Activated naive CD8-positive, alpha-beta T cell (primary cell): Measurements from ENCODE around the gene EHMT1.
A peak's percentile ranks its signal among the peaks of the same experiment; 100 is the strongest.
"Not testable (repeated sequence)": the region's sequence is repeated elsewhere in the genome, so short reads cannot be mapped to it uniquely, and the experiment has no call there.

Source experiments
- H3K27ac Mint-ChIP-seq: one replicate; pipeline ENCODE4 v1.8.0; 2021; ENCODE audit warnings: mixed read lengths
- H3K27me3 Mint-ChIP-seq: one replicate; pipeline ENCODE4 v1.8.0; 2021; ENCODE audit warnings: mixed read lengths
- H3K36me3 Mint-ChIP-seq: one replicate; pipeline ENCODE4 v1.8.0; 2021; ENCODE audit warnings: mixed read lengths
- H3K4me1 Mint-ChIP-seq: one replicate; pipeline ENCODE4 v1.8.0; 2021; ENCODE audit warnings: low read depth, mixed read lengths
- H3K4me3 Mint-ChIP-seq: one replicate; pipeline ENCODE4 v1.8.0; 2021; ENCODE audit warnings: mild to moderate bottlenecking, mixed read lengths
- H3K9me3 Mint-ChIP-seq: one replicate; pipeline ENCODE4 v1.8.0; 2021; ENCODE audit warnings: low read depth, mixed read lengths

EHMT1 gene

DNA sequence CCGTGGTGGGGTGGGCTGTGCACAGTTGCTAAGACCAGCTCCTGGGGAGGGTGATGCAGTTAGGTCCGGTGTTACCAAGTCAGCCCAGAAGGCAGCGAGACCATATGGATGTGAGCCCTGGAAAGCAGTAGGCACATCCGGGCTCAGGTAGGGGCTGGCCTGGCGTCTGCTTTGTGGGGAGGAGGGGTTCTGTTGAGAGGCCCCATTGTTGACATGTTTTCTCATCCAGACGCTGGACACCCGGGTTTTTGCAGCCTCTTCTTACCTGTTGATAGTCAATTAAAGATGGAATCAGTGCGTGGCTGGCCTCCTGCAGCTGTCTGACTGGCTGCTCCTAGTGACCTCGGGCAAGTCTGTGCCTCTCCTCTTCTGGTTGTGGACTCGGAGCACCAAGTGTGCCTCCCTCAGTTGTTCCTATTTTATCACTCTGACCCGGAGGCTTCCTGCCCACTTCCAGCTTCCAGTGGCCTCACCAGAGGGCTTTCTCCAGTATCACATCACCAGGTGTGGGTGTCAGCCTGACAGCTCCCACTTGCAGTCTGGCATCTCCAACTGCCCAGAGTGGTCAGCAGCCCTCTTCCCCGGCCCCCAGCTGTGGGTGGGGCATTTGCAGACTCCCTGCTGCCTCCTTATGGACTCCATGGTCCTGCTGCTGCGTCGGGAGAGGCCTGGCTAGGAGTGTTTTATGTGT, 90.8 kb downstream of the EHMT1 start:
- H3K4me1 Mint-ChIP-seq = peaks cover 55% of the 10 kb centered on the region
- H3K36me3 Mint-ChIP-seq = peaks cover 24% of the 10 kb centered on the region
- no peak overlapping the region for H3K4me3 Mint-ChIP-seq
- H3K9me3 Mint-ChIP-seq = no peaks in the 10 kb centered on the region
- no peak overlapping the region for H3K27ac Mint-ChIP-seq
- no peaks in the 10 kb centered on the region for H3K27me3 Mint-ChIP-seq

DNA sequence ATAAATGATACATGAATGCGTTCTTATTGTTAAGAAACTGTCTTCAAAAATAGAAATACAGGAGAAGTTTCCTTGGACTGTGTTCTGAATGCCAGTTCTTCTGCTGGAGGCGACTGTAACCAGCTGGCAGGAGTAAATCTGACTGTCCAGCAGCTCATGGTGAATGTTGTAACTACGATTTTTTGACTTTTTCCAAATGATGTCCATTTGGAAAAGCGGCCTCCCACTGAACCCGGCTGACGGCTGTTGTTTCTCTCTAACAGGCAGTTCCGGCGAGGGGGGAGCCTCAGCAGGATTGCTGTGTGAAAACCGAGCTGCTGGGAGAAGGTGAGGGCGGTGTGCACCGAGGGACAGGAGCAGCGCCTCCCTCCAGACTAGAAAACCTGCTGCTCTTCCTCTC, 91.9 kb downstream of the EHMT1 start:
- Mint-ChIP-seq H3K4me1 (peaks cover 55% of the 10 kb centered on the region), H3K4me3 (no peak overlapping the region), H3K9me3 (no peaks in the 10 kb centered on the region), H3K36me3 (peaks cover 28% of the 10 kb centered on the region), H3K27ac (no peak overlapping the region), H3K27me3 (no peaks in the 10 kb centered on the region)

DNA sequence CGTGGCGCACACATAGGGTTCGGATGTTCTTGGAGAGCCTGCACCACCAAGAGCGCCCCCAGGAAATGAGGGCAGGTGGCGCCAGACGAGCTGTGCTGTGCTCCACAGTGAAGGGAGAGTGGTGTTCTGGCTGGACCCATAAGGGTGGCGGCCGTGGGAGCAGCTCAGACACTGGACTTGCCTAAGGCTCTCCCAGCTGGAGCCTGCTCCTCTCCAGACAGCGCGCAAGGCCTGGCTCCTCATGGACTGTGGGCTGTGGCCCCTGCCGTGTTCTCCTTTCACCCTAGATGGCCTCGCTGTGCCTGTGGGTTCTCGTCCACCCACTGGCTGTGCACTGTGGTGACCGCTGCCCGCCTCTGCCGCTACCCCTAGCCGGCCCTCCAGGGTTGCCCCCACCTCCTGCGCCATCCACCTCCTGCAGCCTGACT, 92.9 kb downstream of the EHMT1 start:
- Mint-ChIP-seq H3K36me3 (peaks cover 32% of the 10 kb centered on the region), H3K4me3 (no peak overlapping the region), H3K4me1 (peaks cover 55% of the 10 kb centered on the region), H3K27ac (no peak overlapping the region), H3K9me3 (no peaks in the 10 kb centered on the region), H3K27me3 (no peaks in the 10 kb centered on the region)

DNA sequence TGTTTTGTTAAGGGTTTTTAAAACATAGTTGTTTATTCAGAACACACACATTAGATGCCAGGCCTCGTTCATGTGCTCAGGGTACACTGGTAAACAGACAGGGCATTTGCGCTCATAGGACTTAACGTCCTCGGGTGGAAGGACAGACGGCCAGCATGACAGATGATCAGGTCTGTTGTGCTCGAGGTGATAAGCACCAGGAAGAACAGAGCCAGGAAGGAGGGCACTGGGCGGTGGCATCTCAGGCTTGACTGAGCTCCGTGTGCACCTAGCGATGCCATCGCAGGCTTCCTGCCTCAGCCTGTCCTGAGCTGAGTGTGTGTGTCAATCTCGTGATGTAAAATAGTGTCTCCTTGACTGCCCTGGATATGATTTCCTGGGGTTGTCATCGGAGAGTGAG, 96.5 kb downstream of the EHMT1 start:
- peaks cover 4% of the 10 kb centered on the region for H3K9me3 Mint-ChIP-seq
- H3K27me3 Mint-ChIP-seq = no peaks in the 10 kb centered on the region
- H3K4me1 Mint-ChIP-seq = peaks cover 37% of the 10 kb centered on the region
- peak overlapping the region; percentile 40 for H3K4me3 Mint-ChIP-seq
- H3K36me3 Mint-ChIP-seq = peaks cover 44% of the 10 kb centered on the region
- no peak overlapping the region for H3K27ac Mint-ChIP-seq

DNA sequence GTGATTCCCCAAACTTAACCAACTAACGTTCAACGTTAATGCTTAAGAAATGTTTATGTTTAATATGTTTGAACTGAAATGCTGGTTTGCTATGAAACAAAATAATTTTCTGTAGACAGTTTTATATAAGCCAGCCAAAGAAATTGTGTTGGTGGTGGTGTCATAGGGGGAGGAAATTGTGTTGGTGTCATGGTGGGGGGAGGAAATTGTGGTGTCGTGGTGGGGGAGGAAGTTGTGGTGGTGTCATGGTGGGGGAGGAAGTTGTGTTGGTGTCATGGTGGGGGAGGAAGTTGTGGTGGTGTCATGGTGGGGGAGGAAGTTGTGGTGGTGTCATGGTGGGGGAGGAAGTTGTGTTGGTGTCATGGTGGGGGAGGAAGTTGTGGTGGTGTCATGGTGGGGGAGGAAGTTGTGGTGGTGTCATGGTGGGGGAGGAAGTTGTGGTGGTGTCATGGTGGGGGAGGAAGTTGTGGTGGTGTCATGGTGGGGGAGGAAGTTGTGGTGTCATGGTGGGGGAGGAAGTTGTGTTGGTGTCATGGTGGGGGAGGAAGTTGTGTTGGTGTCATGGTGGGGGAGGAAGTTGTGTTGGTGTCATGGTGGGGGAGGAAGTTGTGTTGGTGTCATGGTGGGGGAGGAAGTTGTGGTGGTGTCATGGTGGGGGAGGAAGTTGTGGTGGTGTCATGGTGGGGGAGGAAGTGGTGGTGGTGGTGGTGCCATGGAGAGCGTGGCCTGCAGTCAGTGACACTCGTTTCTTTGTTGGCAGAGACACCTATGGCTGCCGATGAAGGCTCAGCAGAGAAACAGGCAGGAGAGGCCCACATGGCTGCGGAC, 97.3 kb downstream of the EHMT1 start:
- Mint-ChIP-seq H3K4me1 (peaks cover 34% of the 10 kb centered on the region), H3K27ac (peak overlapping the region; percentile 46), H3K36me3 (peaks cover 42% of the 10 kb centered on the region)
- not testable (repeated sequence) for H3K4me3 Mint-ChIP-seq, H3K27me3 Mint-ChIP-seq, H3K9me3 Mint-ChIP-seq

DNA sequence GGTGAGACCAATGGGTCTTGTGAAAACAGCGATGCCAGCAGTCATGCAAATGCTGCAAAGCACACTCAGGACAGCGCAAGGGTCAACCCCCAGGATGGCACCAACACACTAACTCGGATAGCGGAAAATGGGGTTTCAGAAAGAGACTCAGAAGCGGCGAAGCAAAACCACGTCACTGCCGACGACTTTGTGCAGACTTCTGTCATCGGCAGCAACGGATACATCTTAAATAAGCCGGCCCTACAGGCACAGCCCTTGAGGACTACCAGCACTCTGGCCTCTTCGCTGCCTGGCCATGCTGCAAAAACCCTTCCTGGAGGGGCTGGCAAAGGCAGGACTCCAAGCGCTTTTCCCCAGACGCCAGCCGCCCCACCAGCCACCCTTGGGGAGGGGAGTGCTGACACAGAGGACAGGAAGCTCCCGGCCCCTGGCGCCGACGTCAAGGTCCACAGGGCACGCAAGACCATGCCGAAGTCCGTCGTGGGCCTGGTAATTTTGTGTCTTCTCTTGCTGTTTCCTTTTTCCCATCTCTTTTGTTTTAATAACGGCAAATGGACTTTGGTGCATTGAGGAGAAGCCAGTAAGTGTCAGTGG, 98.0 kb downstream of the EHMT1 start:
- Mint-ChIP-seq H3K4me1 (peaks cover 36% of the 10 kb centered on the region), H3K9me3 (peaks cover 4% of the 10 kb centered on the region), H3K36me3 (peaks cover 43% of the 10 kb centered on the region), H3K4me3 (no peak overlapping the region), H3K27ac (no peak overlapping the region), H3K27me3 (no peaks in the 10 kb centered on the region)

DNA sequence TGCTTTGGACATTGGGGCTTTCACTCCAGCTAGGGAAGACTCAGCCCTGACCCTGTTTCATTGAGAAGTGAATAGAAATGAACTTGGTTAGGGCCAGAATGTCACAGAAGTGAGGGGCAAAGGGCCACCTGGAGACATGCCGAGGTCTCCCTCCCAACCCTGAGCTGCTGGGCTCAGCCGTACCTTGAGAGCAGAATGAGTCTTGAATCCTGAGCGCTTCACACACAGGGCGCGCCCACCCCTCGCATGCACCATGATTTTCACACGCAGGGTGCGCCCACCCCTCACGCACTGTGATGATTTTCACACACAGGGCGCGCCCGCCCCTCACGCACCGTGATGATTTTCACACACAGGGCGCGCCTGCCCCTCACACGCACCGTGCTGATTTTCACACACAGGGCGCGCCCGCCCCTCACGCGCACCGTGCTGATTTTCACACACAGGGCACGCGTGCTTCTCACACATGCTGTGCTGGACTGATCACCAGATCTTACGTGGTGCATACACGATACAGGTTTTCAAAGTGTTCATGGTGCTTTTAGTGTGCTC, 99.0 kb downstream of the EHMT1 start:
- Mint-ChIP-seq H3K4me3 (no peak overlapping the region), H3K9me3 (peaks cover 4% of the 10 kb centered on the region), H3K27me3 (no peaks in the 10 kb centered on the region), H3K36me3 (peaks cover 34% of the 10 kb centered on the region), H3K4me1 (peaks cover 36% of the 10 kb centered on the region), H3K27ac (no peak overlapping the region)

DNA sequence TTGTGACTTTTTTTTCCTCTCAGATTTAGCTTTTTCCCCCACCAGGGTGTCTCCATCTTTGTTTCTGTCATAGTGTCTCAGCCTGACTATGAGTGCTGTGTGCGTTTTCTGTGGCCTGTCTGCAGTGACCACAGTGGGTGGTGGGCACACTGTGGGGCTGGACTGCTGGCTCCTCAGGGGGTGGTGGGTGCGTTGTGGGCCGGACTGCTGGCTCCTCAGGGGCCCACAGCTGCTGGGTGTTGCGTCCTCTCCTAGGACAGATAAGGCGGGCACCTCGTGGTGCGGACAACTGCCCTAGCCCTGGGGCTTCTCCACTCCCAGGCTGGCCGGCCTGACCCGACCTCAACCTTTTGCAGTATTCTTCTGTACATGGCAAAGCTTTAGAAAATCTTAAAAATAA, 100.4 kb downstream of the EHMT1 start:
- Mint-ChIP-seq H3K4me1 (peaks cover 41% of the 10 kb centered on the region), H3K36me3 (peaks cover 29% of the 10 kb centered on the region), H3K9me3 (peaks cover 4% of the 10 kb centered on the region), H3K27ac (no peak overlapping the region), H3K4me3 (no peak overlapping the region), H3K27me3 (no peaks in the 10 kb centered on the region)

DNA sequence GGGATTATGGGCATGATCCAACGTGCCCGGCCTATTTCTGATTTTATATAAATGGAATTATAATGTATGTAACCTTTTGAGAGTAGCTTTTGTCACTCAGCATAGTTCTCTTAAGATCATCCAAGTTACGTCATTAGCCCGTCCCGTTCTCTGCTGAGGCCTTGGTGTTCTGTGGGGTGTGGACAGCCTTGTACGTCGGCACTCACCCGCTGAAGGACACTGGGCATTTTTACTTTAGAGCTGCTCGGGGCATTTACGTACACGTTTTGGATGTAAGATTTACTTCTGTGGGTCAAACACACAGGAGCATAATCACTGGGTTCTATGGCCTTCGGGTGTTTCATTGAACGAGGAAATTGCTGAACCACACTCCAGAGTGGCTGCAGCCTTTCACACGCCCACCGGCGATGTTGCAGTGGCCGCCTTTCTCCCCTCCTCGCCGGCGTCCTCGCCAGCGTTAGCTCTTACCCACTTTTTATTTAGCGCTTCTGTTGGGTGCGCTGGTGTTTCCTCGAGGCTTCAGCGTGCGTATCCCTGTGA, 101.8 kb downstream of the EHMT1 start:
- peaks cover 8% of the 10 kb centered on the region for H3K9me3 Mint-ChIP-seq
- peaks cover 38% of the 10 kb centered on the region for H3K4me1 Mint-ChIP-seq
- no peak overlapping the region for H3K4me3 Mint-ChIP-seq
- H3K27ac Mint-ChIP-seq = no peak overlapping the region
- peaks cover 24% of the 10 kb centered on the region for H3K36me3 Mint-ChIP-seq
- no peaks in the 10 kb centered on the region for H3K27me3 Mint-ChIP-seq

DNA sequence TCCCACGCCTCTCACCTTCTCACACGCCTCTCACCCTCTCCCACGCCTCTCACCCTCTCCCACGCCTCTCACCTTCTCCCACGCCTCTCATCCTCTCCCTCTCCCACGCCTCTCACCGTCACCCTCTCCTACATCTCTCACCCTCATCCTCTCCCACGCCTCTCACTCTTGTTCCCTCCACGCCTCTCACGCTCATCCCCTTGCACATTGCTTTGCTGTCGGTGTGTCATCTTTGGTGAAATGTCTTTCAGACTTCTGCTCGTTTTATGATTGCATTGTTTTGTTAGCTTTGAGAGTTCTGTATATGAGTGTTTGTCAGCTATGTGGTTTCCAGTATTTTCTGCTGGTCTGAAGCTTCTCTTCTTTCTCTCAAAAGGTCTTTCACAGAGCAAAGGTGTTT, 102.7 kb downstream of the EHMT1 start:
- Mint-ChIP-seq H3K9me3 (peaks cover 9% of the 10 kb centered on the region), H3K4me1 (peaks cover 39% of the 10 kb centered on the region), H3K27me3 (no peaks in the 10 kb centered on the region), H3K4me3 (peak overlapping the region; percentile 69), H3K36me3 (peaks cover 30% of the 10 kb centered on the region), H3K27ac (peak overlapping the region; percentile 64)

DNA sequence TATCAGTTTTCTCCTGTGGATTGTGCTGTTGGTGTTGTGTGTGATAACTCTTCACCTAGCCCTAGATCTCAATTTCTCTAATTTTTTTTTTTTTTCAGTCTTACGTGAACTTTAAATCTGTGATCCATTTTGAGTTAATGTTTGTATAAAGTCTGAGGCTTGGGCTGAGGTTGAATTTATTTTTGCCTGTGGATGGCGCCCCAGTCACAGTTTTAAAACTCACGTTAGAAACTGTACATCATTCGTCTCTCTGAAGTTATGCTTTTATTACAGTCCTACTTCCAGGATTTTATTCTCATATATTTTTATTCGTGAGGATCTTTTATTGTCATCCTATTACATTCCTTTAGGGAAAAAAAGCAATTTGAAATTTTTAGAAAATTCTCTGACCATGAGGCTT, 103.1 kb downstream of the EHMT1 start:
- Mint-ChIP-seq H3K9me3 (peaks cover 12% of the 10 kb centered on the region), H3K4me3 (peak overlapping the region; percentile 69), H3K36me3 (peaks cover 31% of the 10 kb centered on the region), H3K27ac (peak overlapping the region; percentile 64), H3K4me1 (peaks cover 41% of the 10 kb centered on the region), H3K27me3 (no peaks in the 10 kb centered on the region)

DNA sequence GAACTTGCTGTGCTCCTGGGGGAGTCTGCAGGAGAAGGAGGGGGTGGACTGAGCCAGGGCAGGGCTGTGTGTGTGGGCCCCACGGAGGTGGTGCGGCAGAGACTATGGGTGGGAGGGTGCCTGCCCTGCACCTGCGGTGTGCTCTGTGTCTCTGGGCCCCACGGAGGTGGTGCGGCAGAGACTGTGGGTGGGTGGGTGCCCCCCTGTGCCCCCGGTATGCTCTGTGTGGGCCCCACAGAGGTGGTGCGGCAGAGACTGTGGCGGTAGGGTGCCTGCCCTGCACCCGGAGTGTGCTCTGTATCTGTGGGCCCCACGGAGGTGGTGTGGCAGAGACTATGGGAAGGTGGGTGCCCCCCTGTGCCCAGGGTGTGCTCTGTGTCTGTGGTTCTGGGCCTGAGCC, 103.7 kb downstream of the EHMT1 start:
- peak overlapping the region; percentile 69 for H3K4me3 Mint-ChIP-seq
- H3K9me3 Mint-ChIP-seq = peaks cover 12% of the 10 kb centered on the region
- H3K36me3 Mint-ChIP-seq = peaks cover 34% of the 10 kb centered on the region
- H3K27ac Mint-ChIP-seq = peak overlapping the region; percentile 64
- no peaks in the 10 kb centered on the region for H3K27me3 Mint-ChIP-seq
- peaks cover 46% of the 10 kb centered on the region for H3K4me1 Mint-ChIP-seq

DNA sequence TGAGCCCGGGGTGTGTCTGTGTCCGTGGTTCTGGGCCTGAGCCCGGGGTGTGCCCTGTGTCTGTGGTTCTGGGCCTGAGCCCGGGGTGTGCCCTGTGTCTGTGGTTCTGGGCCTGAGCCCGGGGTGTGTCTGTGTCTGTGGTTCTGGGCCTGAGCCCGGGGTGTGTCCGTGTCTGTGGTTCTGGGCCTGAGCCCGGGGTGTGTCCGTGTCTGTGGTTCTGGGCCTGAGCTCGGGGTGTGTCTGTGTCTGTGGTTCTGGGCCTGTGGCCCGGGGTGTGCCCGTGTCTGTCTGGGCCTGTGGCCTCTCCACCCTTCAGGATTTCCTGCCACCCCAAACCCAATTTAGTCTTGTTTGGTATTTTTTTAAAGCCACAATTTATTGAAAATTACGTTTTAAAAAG, 104.6 kb downstream of the EHMT1 start:
- Mint-ChIP-seq H3K4me1 (peaks cover 44% of the 10 kb centered on the region), H3K27ac (peak overlapping the region; percentile 84), H3K36me3 (peaks cover 28% of the 10 kb centered on the region), H3K4me3 (peak overlapping the region; percentile 51)
- not testable (repeated sequence) for H3K27me3 Mint-ChIP-seq, H3K9me3 Mint-ChIP-seq

DNA sequence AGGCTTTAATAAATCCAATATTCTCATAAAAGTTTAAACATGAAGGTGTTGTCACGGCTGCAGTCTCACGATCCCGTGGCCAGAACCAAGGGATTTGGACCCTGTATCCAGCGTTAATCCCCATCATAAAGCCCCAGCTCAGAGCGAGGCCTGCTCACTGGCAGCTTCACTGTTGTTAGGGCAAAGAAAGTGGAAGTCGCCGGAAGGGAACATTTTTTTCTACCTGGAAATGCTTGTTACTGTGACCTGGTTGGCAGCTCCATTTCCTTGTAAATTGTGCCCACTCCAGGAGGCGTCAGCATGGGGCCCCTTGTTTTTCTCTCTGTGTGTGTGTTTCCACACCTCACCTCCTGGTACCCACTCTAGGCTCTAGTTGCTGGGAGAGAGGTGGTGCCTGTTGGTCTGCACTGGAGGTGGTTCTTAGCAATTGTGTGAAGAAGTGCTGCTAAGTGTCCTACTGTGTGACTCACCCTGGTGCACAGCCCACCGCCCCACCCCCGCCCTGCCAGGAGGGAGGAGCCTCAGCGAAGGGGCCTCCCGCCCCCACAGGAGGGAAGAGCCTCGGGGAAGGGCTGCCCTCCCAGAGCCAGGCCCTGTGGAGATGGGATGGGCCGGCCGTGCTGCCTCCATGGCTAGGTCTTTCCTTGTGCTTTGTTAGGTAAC, 105.1 kb downstream of the EHMT1 start:
- no peaks in the 10 kb centered on the region for H3K27me3 Mint-ChIP-seq
- peaks cover 44% of the 10 kb centered on the region for H3K4me1 Mint-ChIP-seq
- H3K4me3 Mint-ChIP-seq = peak overlapping the region; percentile 51
- peaks cover 26% of the 10 kb centered on the region for H3K36me3 Mint-ChIP-seq
- H3K27ac Mint-ChIP-seq = peak overlapping the region; percentile 84
- H3K9me3 Mint-ChIP-seq = peaks cover 8% of the 10 kb centered on the region
